Measurements from ENCODE around the gene PPFIA2.

- TF ChIP-seq ZFX (IDR thresholded peaks at IDR 0.05), result no peak
- TF ChIP-seq, protein P1, sequence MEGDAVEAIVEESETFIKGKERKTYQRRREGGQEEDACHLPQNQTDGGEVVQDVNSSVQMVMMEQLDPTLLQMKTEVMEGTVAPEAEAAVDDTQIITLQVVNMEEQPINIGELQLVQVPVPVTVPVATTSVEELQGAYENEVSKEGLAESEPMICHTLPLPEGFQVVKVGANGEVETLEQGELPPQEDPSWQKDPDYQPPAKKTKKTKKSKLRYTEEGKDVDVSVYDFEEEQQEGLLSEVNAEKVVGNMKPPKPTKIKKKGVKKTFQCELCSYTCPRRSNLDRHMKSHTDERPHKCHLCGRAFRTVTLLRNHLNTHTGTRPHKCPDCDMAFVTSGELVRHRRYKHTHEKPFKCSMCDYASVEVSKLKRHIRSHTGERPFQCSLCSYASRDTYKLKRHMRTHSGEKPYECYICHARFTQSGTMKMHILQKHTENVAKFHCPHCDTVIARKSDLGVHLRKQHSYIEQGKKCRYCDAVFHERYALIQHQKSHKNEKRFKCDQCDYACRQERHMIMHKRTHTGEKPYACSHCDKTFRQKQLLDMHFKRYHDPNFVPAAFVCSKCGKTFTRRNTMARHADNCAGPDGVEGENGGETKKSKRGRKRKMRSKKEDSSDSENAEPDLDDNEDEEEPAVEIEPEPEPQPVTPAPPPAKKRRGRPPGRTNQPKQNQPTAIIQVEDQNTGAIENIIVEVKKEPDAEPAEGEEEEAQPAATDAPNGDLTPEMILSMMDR (conservative IDR thresholded peaks at IDR 0.05), result no peak
These were observed 288.2 kb downstream of the PPFIA2 start for GRCh38 chr12:81470923-81471322.
